IMR-90 (cell line): ENCODE results near the gene LRIG1. TPM values are rescaled to one million over a fixed set of nuclear protein-coding genes. Genes with fewer than 3 reads are reported as not detected.

Source experiments
- ATAC-seq: fragments of 200-7000 bp; cut with Tn5 transposase; 2 replicates; pipeline ENCODE4 v1.9.1; 2020; ENCODE audit warnings: low read depth, mild to moderate bottlenecking, moderate library complexity
- BruUV-seq: library from RNA; stranded (reverse); fragments of 400-500 nt; replicated peaks from 2 replicates; lab custom pipeline; 2021; lab: Mats Ljungman, UMichigan
- CTCF ChIA-PET: fragments of 300-600 bp; formaldehyde crosslinking; extraction: SDS; loops from one replicate; lab custom pipeline; 2021; ENCODE audit warnings: antibody characterized with exemption; lab: Yijun Ruan, JAX
- POLR2A ChIA-PET: fragments of 300-600 bp; sonication (Branson Sonifier 250); formaldehyde crosslinking; loops from one replicate; lab custom pipeline; 2022; ENCODE audit warnings: antibody characterized with exemption; ENCODE audit not compliant: unreplicated experiment; lab: Charles Lee
- DNase-seq: peaks from one replicate; pipeline ENCODE4 v3.0.0; 2013
- H2AFZ ChIP-seq: replicated peaks from 2 replicates; pipeline ENCODE3; 2013; ENCODE audit warnings: low read length, mild to moderate bottlenecking; ENCODE audit not compliant: poor library complexity
- H2AK5ac ChIP-seq: 2 replicates; pipeline ENCODE4 v1.6.1; 2013; ENCODE audit warnings: low read depth, low read length, inconsistent platforms
- H2AK9ac ChIP-seq: replicated peaks from 2 replicates; pipeline ENCODE3; 2013; ENCODE audit warnings: mild to moderate bottlenecking, low read depth, low read length, moderate library complexity; ENCODE audit not compliant: poor library complexity
- H2BK120ac ChIP-seq: 2 replicates; pipeline ENCODE4 v1.6.1; 2013; ENCODE audit warnings: low read depth, low read length, inconsistent platforms
- H2BK15ac ChIP-seq: 3 replicates; pipeline ENCODE4 v1.6.1; 2013; ENCODE audit warnings: low read depth, low read length, inconsistent platforms
- H2BK20ac ChIP-seq: 2 replicates; pipeline ENCODE4 v1.6.1; 2013; ENCODE audit warnings: low read depth, mild to moderate bottlenecking, inconsistent platforms, low read length, moderate library complexity
- H2BK5ac ChIP-seq: 2 replicates; pipeline ENCODE4 v1.6.1; 2013; ENCODE audit warnings: mild to moderate bottlenecking, low read depth, low read length, inconsistent platforms; ENCODE audit not compliant: poor library complexity, severe bottlenecking
- H3K14ac ChIP-seq: replicated peaks from 2 replicates; pipeline ENCODE4 v1.6.1; 2013; ENCODE audit warnings: low read depth, low read length, inconsistent platforms
- H3K18ac ChIP-seq: 2 replicates; pipeline ENCODE4 v1.6.1; 2013; ENCODE audit warnings: low read depth, low read length, control low read depth
- H3K23ac ChIP-seq: 2 replicates; pipeline ENCODE4 v1.6.1; 2013; ENCODE audit warnings: low read depth, low read length, inconsistent platforms
- H3K27ac ChIP-seq: 2 replicates; pipeline ENCODE4 v1.5.1; 2013; ENCODE audit warnings: mild to moderate bottlenecking, control low read depth, low read length; ENCODE audit not compliant: insufficient read depth
- H3K27me3 ChIP-seq: 2 replicates; pipeline ENCODE4 v1.6.1; 2013; ENCODE audit warnings: low read length; ENCODE audit not compliant: control insufficient read depth, insufficient read depth
- H3K36me3 ChIP-seq: 2 replicates; pipeline ENCODE4 v1.6.1; 2013; ENCODE audit warnings: low read length, mixed read lengths; ENCODE audit not compliant: control insufficient read depth, insufficient read depth
- H3K4ac ChIP-seq: 2 replicates; pipeline ENCODE4 v1.6.1; 2013; ENCODE audit warnings: low read depth, low read length, inconsistent platforms
- H3K4me1 ChIP-seq: 2 replicates; pipeline ENCODE4 v1.6.1; 2013; ENCODE audit warnings: low read length, mixed read lengths; ENCODE audit not compliant: control insufficient read depth, insufficient read depth
- H3K4me2 ChIP-seq: 2 replicates; pipeline ENCODE4 v1.6.1; 2013; ENCODE audit warnings: low read depth, mild to moderate bottlenecking, control low read depth, low read length, moderate library complexity
- H3K4me3 ChIP-seq: 2 replicates; pipeline ENCODE4 v1.5.1; 2013; ENCODE audit warnings: low read depth, mild to moderate bottlenecking, control low read depth, low read length, moderate library complexity; ENCODE audit not compliant: insufficient read depth
- H3K56ac ChIP-seq: 2 replicates; pipeline ENCODE4 v1.6.1; 2013; ENCODE audit warnings: low read length, inconsistent platforms; ENCODE audit not compliant: insufficient read depth; ENCODE audit errors: extremely low read depth
- H3K79me1 ChIP-seq, 2 experiments: 2 replicates each; pipeline ENCODE4 v1.6.1; 2013; ENCODE audit warnings: low read length in 2 of 2, inconsistent platforms in 1 of 2, low read depth in 1 of 2
- H3K9ac ChIP-seq: 2 replicates; pipeline ENCODE4 v1.6.1; 2013; ENCODE audit warnings: low read depth, low read length, control low read depth
- H3K9me1 ChIP-seq: 2 replicates; pipeline ENCODE4 v1.6.1; 2013; ENCODE audit warnings: low read length, inconsistent platforms; ENCODE audit not compliant: insufficient read depth
- H3K9me3 ChIP-seq: 2 replicates; pipeline ENCODE4 v1.6.1; 2013; ENCODE audit warnings: low read length; ENCODE audit not compliant: control insufficient read depth, insufficient read depth
- H4K20me1 ChIP-seq: 2 replicates; pipeline ENCODE4 v1.6.1; 2013; ENCODE audit warnings: low read length, inconsistent platforms; ENCODE audit not compliant: insufficient read depth
- H4K5ac ChIP-seq: 2 replicates; pipeline ENCODE4 v1.6.1; 2013; ENCODE audit warnings: mild to moderate bottlenecking, low read depth, low read length, control low read depth
- H4K8ac ChIP-seq, 2 experiments: 2 replicates each; pipeline ENCODE4 v1.6.1; 2013; ENCODE audit warnings: low read depth in 2 of 2, low read length in 2 of 2, control low read depth in 1 of 2, inconsistent platforms in 1 of 2
- H4K91ac ChIP-seq: 2 replicates; pipeline ENCODE4 v1.6.1; 2013; ENCODE audit warnings: low read depth, low read length, inconsistent platforms; ENCODE audit not compliant: insufficient read depth
- BHLHE40 ChIP-seq: fragments of 150-350 bp; IDR thresholded peaks from 2 replicates; pipeline ENCODE4 v1.6.1; 2016; ENCODE audit warnings: mild to moderate bottlenecking, low read depth, low read length
- CEBPB ChIP-seq: IDR thresholded peaks from 2 replicates; pipeline ENCODE4 v1.6.1; 2012; ENCODE audit warnings: low read depth, low read length, improper control_type of control experiment
- CTCF ChIP-seq: conservative IDR thresholded peaks from 2 replicates; pipeline ENCODE4 v1.5.1; 2012; ENCODE audit warnings: mild to moderate bottlenecking, low read depth, low read length, improper control_type of control experiment
- ELK1 ChIP-seq: fragments of 150-350 bp; IDR thresholded peaks from 2 replicates; pipeline ENCODE4 v1.6.1; 2016; ENCODE audit warnings: low read depth, mild to moderate bottlenecking, low read length, moderate library complexity, borderline replicate concordance
- FOS ChIP-seq: fragments of 150-350 bp; IDR thresholded peaks from 2 replicates; pipeline ENCODE4 v1.6.1; 2016; ENCODE audit warnings: low read depth, low read length
- MAFK ChIP-seq: IDR thresholded peaks from 2 replicates; pipeline ENCODE4 v1.6.1; 2012; ENCODE audit warnings: low read depth, low read length, improper control_type of control experiment
- MAZ ChIP-seq: IDR thresholded peaks from 2 replicates; pipeline ENCODE4 v1.6.1; 2012; ENCODE audit warnings: low read depth, mild to moderate bottlenecking, low read length, improper control_type of control experiment, moderate library complexity, borderline replicate concordance
- MXI1 ChIP-seq: IDR thresholded peaks from 2 replicates; pipeline ENCODE4 v1.6.1; 2012; ENCODE audit warnings: low read depth, mild to moderate bottlenecking, low read length, moderate library complexity, borderline replicate concordance
- NFE2L2 ChIP-seq: fragments of 150-350 bp; IDR thresholded peaks from 2 replicates; pipeline ENCODE4 v1.6.1; 2016; ENCODE audit warnings: low read depth, mild to moderate bottlenecking, low read length
- POLR2A ChIP-seq: IDR thresholded peaks from 2 replicates; pipeline ENCODE4 v1.6.1; 2012; ENCODE audit warnings: mild to moderate bottlenecking, low read depth, low read length
- RAD21 ChIP-seq: IDR thresholded peaks from 2 replicates; pipeline ENCODE4 v1.6.1; 2012; ENCODE audit warnings: low read length, improper control_type of control experiment
- RCOR1 ChIP-seq: IDR thresholded peaks from 2 replicates; pipeline ENCODE4 v1.6.1; 2012; ENCODE audit warnings: mild to moderate bottlenecking, low read length, improper control_type of control experiment; ENCODE audit not compliant: insufficient replicate concordance
- RFX5 ChIP-seq: IDR thresholded peaks from 2 replicates; pipeline ENCODE4 v1.8.0; 2012; ENCODE audit warnings: low read depth, mild to moderate bottlenecking, low read length, moderate library complexity
- SMC3 ChIP-seq: fragments of 150-350 bp; IDR thresholded peaks from 2 replicates; pipeline ENCODE4 v1.6.1; 2016; ENCODE audit warnings: low read depth, mild to moderate bottlenecking, antibody characterized with exemption, low read length, moderate library complexity
- WGBS, 2 experiments: methylation state at CpG; one replicate each; pipeline versions ENCODE4 v1.1.5 to v1.1.7; 2013; ENCODE audit warnings: missing lambda C conversion rate in 2 of 2; ENCODE audit not compliant: insufficient read length in 1 of 2; ENCODE audit errors: extremely low coverage in 2 of 2; 5-methylcytosine and 5-hydroxymethylcytosine counted together
- dilution Hi-C: fragments of 300-500 bp; cut with HindIII; formaldehyde crosslinking; loops from one replicate; pipeline ENCODE4 v1.14.3; 2018; ENCODE audit warnings: low sequenced_read_pairs; ENCODE audit not compliant: unreplicated experiment
- in situ Hi-C: fragments of 300-500 bp; cut with MboI; formaldehyde crosslinking; loops from 3 replicates; pipeline ENCODE4 v1.14.3; 2019; ENCODE audit warnings: low sequenced_read_pairs, inconsistent platforms, mixed read lengths
- intact Hi-C: fragments of 100-400 bp; cut with micrococcal nuclease; formaldehyde crosslinking; loops from 2 replicates; pipeline ENCODE4 v1.10.0; 2022
- polyA plus RNA-seq, 3 experiments: library from polyadenylated mRNA; depleted of rRNA; stranded (reverse); fragments of >200 nt; gene quantifications; 2 replicates each; pipeline ENCODE4 v1.2.3, GENCODE V29; 2012; ENCODE audit warnings: low replicate concordance in 1 of 3
- total RNA-seq: library from RNA; depleted of rRNA; stranded (reverse); fragments of >200 nt; gene quantifications from 2 replicates; pipeline ENCODE4 v1.2.3, GENCODE V29; 2012

Gene LRIG1
- total and polyA plus RNA-seq, 2 of the 4 experiments (the other 2 are of a cell fraction): 62.8 to 87.8 TPM

- Histone ChIP-seq H3K27me3 (no peaks in the 10 kb centered on the region), H2BK15ac (no peak overlapping the region), H3K56ac (no peak overlapping the region), H2AK5ac (no peak overlapping the region; the same call in 1 of the 2 replicates), H4K91ac (no peak overlapping the region), H3K4ac (no peak overlapping the region), H4K8ac (no peak overlapping the region), H3K4me1 (peaks cover 7% of the 10 kb centered on the region; the same call in 1 of the 2 replicates), H3K4me3 (no peak overlapping the region), H3K14ac (no peak overlapping the region), H3K9me3 (no peaks in the 10 kb centered on the region), H2AFZ (no peak overlapping the region), H3K4me2 (no peak overlapping the region), H3K27ac (no peak overlapping the region), H2AK9ac (no peak overlapping the region), H2BK20ac (no peak overlapping the region), H2BK5ac (no peak overlapping the region), H2BK120ac (no peak overlapping the region), H3K18ac (no peak overlapping the region), H4K5ac (no peak overlapping the region), H4K20me1 (no peaks in the 10 kb centered on the region), H3K9ac (no peak overlapping the region), H3K79me1 (no peaks in the 10 kb centered on the region; a peak in 1 of 4 replicates), H3K23ac (no peak overlapping the region), H3K36me3 (peaks cover 51% of the 10 kb centered on the region), H3K9me1 (peaks cover 20% of the 10 kb centered on the region; the same call in 1 of the 2 replicates)
- in situ Hi-C loops (no loop called here), intact Hi-C loops (no loop called here), dilution Hi-C loops (no loop called here)
- no peak for TF ChIP-seq NFE2L2
- TF ChIP-seq SMC3: no peak
- TF ChIP-seq POLR2A: no peak
- no peak for TF ChIP-seq CTCF
- no peak for TF ChIP-seq ELK1
- TF ChIP-seq CEBPB: no peak
- TF ChIP-seq RFX5: no peak
- no peak for TF ChIP-seq RAD21
- TF ChIP-seq MXI1: no peak
- TF ChIP-seq RCOR1: no peak
- no peak for TF ChIP-seq BHLHE40
- TF ChIP-seq MAZ: no peak
- no peak for TF ChIP-seq FOS
- no peak for TF ChIP-seq MAFK
- no peak for ATAC-seq
- no TSS peak for BruUV-seq
- ChIA-PET CTCF (no interaction called here), POLR2A (no interaction called here)
- DNase-seq: no peak
- 90% methylated on average over 2 of the region's 2 CpGs; no CpG with 5 or more reads in 1 of the 2 experiments for WGBS, 2 experiments
Observed at GRCh38 chr3:66392966-66393332, 107.9 kb downstream of the LRIG1 start.
